GM18858 (cell line): ENCODE data around the gene THY1.

Source experiments
- ATAC-seq: cut with Tn5 transposase; IDR thresholded peaks from one replicate; pipeline ENCODE4 v1.9.1; 2021; ENCODE audit not compliant: unreplicated experiment

Gene THY1

DNA sequence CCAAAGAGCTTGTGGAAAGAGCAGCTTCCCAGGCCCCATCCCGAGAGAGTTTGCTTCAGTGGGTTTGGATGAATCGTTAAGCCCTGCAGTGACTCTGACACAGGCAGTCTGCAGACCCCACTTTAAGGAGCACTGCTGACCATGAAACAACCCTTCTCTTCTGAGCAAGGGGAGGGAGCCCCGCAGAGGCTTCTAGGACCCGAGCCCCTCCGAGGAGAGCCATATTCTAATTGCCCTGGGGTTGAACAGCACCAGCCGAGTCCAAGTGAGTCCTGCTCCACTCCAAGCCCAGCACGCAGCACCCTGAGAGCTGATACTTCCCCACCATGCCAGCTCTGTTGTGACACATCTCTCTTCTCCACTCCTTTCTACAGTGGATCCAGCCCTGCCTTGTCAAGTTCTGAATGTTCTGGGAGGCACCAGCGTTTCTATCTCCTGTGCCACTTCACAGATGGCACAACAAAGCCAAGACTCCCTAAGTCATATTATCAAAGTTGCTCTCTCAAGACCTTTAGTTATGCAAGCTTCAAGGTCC, 51.8 kb downstream of the THY1 start:
- ATAC-seq, result no peak

DNA sequence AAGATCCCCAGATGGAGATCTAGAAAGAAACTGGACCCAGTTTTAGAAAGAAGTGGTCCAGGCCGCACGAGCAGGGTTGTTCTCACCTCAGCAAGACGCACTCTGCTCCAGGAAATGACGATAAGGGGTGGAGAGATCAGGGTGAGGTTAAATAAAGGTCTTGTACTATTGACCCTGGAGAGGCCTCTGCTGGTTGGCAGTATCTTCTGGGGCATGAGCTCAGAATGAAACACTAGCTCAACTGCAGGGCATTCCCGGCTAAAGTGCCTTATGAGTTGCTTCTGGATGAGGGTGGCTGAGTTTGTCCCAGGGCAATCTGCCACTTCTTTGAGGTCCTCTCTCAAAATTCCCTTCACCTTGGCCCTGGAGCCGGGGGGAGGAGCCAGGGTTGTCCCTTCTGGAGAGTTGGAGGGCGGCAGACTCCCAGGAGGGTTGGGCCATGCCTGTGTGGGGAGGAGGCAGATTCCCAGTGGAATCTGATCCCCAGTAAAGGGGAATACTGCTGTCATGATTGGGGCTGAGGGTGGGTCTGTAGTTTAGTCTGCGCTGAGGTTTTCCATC, 52.4 kb downstream of the THY1 start:
- ATAC-seq, result no peak

DNA sequence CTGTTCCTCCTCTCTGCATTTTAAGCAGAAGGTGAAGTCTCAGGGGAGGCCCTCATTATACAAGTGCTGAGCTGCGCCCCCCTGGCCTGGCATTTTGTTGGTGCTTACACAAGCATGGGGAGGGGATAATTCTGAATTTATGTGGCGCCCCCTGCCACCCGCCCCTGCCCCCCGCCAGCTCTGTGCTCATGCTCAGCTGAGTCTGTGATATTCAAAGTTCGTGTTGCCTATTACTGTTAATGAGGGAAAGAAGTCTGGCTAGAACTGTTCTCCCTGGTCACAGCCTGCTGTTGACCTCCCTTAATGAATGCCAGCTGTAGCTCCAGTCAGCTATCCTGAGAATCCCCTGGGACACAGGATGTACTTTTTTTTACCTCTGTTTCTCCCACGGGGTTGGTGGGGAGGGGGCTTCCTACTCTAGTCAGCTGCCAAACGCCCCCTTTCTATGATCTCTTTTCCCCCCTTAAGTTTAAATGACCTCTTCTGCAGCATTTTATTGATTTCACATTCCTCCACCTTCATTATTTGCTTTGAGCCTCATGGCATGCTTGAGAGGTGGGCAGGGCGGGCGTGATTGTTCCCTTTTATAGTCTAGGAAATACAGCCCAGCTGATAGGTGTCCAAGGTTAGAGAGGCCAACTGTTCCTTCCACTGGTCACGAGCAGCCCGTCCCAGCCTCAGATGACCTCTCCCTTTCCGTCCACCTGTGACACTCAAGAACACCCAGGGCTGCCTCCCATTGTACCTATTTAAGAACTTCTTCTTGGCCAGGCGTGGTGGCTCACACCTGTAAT, 53.6 kb downstream of the THY1 start:
- ATAC-seq, result no peak

DNA sequence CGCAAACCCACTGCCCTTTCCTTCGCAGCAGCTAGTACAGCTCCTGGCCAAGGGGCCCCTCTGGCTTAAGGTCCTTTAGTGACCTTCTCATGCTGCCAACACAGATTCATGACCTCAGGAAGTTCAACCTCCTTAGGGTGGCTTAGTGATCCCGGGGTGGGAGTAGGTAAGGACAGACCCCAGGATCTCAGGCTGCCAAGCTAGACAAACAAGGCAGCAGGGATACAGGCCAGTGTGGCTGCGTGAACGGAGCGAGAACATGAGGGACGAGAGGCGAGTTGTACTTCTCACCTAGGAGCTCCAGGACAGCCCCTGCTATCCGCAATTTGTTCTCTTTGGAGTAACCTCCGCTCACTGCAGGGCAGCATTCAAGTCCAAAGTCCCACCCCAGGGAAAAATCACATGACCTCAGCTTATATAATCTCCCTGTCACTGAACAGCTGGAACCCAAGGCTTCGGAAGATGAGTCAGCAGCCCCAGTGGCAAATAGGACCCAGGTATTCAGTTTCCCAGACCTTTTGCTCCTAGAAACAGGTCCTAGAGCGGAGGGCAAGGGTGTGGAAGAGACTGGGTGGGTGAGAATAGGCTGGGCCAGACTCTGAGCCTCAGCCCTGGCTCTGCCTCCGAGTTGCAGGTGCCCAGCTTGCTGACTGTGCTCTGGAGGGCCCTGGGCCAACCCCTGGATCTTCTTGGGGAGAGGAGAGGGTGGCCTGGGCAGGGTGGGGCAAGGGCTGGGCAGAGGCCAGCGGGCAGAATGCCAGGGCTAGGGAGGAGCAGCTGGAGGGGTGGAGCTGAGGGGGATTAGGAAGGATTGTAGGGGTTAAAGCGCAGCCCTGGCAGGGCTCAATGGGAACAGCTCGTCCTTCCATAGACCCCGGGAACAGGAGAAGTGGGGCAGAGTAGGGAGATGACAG, 54.6 kb downstream of the THY1 start:
- no peak for ATAC-seq

DNA sequence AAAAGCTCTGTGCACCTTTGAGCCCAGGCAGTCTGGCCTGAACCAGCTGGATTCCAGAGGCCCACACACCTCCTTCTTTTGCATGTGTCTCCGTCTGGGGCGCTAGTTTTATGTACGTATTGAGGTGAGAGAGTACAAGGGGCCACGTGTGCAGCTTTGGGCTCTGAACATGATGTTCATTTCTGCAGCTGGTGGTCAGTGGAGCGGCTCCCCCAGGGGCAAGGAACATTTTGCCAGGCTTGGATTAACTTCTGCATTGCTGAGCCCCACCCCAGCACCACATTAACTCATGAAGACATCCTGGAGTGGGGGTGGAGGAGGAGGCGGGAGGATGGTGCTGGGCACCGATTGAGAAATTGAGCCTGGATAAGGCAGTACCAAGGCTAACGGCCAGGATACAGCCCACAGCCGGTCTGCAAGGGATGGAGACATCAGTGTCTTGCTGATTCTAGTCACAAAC, 55.3 kb downstream of the THY1 start:
- no peak for ATAC-seq
